SW480 (cell line): ENCODE data around the gene TTI1.
"Not testable (repeated sequence)": the region's sequence is repeated elsewhere in the genome, so short reads cannot be mapped to it uniquely, and the experiment has no call there.

Experiments
- DNase-seq: peaks from one replicate; pipeline ENCODE4 v3.0.0-alpha.2; 2016; ENCODE audit warnings: low spot score

TTI1 gene

DNA sequence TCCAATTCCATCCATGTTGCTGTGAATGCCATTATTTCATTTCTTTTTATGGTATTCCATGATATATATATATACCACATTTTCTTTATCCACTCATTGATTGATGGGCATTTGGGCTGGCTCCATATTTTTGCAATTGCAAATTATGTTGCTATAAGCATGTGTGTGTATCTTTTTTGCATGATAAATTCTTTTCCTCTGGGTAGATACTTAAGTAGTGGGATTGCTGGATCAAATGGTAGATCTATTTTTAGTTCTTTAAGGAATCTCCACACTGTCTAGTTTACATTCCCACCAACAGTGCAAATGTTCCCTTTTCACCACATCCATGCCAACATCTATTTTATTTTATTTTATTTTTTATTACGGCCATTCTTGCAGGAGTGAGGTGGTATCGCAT, 69.8 kb downstream of the TTI1 start:
- not testable (repeated sequence) for DNase-seq

DNA sequence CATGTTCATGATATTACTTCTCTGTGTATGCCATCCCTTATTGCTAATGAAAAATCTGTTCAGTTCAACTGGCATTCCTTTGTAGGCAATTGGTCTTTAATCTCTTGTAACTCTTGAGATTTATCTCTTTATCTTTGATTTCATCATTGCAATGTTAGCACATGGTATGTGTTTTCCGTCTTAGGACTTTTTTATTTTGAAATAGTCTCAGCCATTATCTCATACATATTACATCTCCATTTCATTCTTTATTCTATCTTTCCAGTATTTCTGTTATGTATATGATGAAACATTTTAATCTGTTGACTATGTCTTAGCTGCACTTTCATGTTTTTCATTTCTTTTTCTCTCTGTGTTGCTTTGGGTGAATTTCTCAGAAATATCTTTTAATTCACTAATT, 72.2 kb downstream of the TTI1 start:
- no peak for DNase-seq

DNA sequence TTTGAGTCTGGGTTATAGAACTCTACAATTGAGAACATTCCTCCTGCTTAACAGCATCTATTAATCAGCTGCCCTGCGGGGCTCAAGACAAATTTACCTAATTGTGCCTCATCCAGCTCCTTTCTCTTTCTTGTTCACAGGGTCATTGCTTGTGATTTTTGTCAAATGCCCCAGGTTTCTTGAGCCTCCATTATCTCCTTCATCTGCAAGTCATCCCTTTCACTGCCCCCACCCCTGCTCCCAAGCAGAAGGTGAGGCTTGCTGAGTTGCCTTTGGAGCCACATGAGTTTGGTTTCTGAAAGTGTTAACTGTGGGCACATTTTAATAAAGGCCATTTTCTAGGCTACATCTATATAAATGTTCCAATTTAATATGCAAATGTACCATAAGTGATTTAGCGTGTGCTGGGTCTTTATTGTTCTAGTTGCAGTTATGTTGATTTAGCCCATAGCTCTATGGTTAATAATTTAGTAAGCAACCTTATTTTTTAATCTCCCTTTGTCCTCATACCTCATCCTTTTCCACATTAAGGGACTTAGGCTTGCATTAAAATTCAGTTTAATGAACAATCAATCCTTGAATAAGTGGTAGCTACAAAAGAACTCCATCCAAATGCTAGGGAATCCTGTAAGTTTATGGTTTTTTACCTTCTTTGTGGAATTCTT, 74.3 kb downstream of the TTI1 start:
- no peak for DNase-seq

DNA sequence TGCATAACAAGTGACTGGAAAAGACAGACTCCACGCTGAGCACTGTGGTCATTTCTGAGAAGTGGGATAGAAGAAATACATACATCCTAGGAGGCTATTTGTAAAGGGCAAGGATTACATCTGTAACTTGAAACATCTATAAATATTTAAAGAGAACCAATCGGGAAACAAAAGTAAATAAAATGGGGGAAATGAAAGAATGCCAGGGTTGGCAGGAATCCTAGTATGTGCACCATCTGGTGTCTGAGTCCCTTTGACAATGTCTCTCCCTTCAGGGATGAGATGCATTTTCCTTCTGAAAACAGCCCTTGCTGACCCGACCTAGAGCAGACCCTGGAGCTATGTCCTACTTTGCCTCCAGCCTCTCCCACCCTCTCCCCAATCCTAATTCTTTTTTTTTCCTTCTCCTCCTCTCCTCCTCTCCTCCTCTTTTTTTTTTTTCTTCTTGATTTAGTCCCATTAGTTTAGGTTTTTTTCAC, 77.1 kb downstream of the TTI1 start:
- no peak for DNase-seq

DNA sequence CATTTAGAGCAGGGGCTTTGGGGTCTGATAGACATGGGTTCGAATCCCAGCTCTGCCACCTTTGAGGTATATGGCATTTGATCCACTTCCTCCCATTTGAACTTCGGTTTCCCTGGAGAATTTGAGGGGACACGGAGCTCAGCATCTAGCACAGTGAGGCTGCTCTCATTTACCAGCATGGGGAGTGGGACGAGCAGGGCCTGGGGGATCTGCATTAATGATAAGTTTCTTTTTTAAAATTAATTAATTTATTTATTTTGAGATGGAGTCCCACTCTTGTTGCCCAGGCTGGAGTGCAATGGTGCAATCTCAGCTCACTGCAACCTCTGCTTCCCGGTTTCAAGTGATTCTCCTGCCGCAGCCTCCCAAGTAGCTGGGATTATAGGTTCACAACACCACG, 77.7 kb downstream of the TTI1 start:
- no peak for DNase-seq

DNA sequence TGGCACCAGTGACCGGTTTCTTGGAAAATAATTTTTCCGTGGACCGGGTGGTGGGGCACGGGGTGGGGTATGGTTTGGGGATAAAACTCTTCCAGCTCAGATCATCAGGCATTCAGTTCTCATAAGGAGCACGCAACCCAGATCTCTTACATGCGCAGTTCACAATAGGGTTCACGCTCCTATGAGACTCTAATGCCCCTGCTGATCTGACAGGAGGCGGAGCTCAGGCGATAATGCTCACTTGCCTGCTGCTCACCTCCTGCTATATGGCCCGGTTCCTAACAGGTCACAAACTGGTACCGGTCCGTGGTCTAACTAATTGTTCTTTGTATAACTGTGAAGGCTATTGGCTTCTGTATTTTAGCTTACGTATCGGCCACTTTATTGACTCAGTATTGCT, 78.6 kb downstream of the TTI1 start:
- no peak for DNase-seq

DNA sequence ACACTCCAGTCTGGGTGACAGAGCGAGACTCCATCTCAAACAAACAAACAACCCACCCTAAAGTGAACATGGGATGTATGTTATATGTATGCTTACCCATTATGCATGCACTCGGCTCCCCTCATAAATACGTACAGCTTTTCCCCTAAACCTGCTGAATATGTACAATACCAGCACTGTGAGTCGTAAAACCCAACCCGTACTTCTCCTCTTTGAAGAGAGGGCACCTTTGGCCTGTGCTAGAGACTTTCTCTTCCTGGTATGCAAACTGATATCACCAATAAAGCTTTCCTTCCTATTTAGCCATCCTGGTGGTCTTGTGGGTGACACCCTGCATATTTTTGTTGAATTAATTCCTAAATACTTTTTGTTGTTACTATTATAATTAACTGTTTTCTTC, 79.1 kb downstream of the TTI1 start:
- no peak for DNase-seq

DNA sequence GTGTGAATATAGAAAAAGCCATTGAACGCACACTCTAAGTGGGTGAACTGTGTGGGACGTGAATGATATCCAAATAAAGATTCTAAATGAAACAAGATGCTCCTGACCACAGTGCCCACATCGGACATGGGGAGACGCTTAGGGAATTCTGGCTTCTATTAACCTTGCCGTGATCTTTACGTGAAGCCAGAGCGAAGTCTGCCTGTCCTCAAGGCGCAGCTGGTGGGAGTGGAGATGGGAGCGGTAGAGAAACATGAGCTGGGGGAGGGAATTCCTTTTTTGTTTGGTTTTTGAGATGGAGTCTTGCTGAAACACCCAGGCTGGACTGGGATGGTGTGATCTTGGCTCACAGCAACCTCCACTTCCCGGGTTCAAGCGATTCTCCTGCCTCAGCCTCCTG, 84.3 kb downstream of the TTI1 start:
- no peak for DNase-seq

DNA sequence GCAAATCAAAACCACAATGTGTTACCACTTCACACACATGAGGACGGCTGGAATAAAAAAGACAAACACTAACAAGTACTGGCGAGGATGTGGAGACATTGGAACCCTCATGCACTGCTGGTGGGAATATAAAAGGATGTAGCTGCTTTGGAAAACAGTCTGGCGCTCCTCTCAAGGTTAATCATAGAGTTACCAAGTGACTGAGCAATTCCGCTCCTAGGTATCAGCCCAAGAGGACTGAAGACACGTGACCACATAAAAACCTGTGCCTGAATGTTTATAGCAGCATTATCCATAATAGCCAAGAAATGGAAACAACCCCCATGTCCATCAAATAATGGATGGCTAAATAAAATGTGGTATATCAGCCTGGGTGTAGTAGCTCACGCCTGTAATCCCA, 85.3 kb downstream of the TTI1 start:
- DNase-seq, result no peak

DNA sequence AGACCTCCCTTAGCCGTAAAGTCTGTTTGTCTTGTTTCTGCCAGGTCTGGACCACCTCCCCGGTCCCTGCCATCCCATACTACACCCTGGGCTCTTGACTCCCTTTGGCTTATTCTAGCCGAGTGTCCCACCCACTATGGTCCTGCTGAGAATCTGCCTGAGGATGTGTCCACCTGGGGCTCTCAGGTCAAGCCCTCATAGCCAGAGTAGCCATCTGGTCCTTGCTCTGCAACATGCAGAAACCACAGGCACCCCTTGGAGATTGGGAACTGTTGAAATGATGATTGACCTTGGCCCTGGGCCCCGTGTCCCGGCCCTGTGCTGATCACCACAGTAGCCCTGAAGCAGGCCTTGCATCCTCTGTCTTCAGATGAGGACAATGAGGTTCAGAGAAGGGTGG, 86.3 kb downstream of the TTI1 start:
- no peak for DNase-seq

DNA sequence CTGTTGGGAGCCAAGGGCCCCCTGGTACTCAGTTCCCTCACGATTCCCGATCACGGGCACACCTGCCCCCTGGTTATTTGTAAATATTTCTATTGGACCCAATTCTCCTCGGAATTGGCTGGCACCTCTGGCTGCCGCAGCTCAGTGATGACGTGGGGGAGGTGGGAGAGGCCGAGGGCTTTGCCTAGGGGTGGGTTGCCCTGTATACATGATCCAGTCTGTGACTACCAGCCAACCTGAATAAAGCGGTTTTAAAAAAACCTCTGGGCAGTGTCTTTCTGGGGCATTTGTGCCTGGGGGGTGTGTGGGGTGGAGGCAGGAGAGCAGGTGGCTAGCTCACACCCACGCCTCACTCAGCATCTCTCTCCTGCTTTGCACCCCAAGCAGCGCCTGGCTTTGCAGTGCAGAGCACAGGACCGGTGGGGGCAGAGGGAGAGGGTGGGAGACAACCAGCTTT, 88.1 kb downstream of the TTI1 start:
- no peak for DNase-seq

DNA sequence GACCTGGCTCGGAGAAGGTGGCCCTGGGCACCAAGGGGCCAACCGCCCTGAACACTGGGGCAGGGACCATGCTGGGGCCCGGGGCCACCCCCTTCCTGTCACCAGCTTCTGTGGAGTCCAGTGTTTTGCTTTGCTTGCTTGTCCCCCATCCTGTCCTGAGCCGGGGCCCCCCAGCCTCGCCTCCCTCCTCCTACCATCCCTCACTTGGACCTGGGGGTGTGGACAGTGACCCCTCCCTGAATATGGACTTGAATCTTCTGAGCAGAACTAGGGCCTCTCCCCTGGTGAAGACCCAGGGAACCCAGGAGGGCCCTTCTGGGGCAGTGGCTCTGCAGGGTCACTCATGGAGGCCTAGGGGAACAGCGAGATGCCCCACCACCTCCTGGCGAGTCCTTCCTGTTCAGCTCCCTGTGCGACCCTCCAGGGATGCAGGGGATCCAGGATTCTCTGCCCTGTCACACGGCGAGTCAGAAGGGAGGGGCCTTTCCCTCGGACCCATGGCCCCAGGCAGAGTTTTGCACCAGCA, 88.7 kb downstream of the TTI1 start:
- DNase-seq, result no peak

DNA sequence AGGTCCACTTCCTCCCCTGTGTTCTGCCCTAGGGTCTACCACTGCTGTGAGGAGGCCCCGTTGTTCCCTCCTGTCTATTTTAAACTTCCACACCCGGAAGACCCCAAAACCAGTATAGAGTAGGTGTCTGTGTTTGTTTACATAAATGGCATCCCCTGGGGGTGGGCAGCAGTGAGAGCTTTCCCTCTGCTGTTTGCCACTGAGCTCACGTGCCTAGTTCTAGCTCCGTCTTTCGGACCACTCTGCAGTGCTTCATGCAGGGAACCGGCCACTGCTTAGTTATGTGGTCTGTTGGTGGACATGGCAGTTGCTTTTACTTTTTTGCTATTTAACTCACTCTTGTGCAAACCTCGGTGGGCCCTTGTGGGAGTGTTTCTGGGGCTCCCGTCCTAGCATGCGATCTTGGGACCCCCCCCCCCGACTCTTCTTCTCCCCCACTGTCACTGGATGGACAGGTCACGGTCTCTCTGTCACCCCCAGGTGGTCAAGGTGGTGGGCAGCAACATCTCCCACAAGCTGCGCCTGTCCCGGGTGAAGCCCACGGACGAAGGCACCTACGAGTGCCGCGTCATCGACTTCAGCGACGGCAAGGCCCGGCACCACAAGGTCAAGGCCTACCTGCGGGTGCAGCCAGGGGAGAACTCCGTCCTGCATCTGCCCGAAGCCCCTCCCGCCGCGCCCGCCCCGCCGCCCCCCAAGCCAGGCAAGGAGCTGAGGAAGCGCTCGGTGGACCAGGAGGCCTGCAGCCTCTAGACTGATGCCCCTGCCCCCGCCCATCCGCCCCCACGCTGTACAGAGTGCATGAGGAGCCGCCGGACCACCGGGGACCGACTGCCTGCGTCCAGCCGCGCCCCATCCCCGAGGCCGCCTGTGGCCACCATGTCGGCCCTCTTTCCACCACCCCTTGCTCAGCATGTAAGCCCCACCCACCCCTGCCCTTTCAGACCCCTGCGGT, 89.5 kb downstream of the TTI1 start:
- DNase-seq, result no peak

DNA sequence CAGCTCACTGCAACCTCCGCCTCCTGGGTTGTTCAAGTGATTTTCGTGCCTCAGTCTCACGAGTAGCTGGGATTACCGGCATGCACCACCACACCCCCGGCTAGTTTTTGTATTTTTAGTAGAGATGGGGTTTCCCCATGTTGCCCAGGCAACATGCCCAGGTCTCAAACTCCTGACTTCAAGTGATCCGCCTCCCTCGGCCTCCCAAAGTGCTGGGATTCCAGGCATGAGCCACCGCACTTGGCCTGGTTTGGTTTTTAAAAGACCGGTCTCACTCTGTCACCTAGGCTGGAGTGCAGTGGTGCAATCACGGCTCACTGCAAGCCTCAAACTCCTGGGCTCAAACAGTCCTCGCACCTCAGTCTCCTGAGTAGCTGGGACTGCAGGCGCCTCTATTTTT, 90.2 kb downstream of the TTI1 start:
- DNase-seq, result no peak

DNA sequence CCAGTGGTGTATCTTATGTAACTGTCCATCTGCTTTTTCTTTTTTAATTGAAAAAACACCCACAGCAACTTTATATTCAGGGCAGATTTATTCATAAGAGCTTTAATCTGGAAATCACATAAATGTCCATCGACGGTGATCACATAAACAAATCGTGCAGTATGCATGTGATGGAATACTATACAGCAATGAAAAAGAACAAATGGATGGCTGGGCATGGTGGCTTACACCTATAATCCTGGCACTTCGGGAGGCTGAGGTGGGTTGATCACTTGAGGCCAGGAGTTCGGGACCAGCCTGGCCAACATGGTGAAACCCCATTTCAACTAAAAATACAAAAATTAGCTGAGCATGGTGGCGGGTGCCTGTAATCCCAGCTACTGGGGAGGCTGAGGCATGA, 91.3 kb downstream of the TTI1 start:
- DNase-seq, result no peak

DNA sequence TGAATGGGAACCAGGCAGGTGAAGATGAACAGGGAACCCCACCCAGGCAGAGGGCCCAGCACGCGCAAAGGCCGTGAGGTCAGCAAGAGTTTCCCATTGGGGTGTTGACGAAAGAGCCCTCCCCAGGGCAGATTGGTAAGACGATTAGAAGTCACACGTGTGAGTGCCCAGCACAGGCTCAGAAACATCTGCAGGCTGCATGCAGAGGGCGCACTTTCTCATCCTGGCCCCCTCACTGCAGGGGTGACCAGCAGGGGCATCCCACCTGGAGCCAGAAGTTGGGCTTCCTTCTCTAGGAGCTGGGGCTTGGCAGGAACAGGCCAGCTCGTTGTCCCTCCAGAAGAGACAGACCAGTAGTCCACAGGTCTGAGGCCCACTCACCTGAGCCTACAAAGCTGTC, 91.9 kb downstream of the TTI1 start:
- no peak for DNase-seq

DNA sequence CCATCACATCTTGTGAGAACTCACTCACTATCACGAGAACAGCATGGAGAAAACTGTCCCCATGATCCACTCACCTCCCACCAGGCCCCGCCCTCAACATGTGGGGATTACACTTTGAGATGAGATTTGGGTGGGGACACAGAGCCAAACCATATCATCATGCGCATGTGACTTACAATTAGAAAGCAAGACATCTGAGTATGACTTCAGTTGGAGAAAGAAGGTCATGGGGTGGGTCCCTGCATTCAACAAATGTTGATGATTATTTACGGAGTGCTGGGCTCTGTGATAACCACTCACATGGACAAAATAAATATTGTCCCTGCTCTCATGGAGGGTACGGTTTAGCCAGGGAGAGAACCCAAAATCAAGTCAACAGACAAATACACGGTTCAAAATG, 92.4 kb downstream of the TTI1 start:
- no peak for DNase-seq

DNA sequence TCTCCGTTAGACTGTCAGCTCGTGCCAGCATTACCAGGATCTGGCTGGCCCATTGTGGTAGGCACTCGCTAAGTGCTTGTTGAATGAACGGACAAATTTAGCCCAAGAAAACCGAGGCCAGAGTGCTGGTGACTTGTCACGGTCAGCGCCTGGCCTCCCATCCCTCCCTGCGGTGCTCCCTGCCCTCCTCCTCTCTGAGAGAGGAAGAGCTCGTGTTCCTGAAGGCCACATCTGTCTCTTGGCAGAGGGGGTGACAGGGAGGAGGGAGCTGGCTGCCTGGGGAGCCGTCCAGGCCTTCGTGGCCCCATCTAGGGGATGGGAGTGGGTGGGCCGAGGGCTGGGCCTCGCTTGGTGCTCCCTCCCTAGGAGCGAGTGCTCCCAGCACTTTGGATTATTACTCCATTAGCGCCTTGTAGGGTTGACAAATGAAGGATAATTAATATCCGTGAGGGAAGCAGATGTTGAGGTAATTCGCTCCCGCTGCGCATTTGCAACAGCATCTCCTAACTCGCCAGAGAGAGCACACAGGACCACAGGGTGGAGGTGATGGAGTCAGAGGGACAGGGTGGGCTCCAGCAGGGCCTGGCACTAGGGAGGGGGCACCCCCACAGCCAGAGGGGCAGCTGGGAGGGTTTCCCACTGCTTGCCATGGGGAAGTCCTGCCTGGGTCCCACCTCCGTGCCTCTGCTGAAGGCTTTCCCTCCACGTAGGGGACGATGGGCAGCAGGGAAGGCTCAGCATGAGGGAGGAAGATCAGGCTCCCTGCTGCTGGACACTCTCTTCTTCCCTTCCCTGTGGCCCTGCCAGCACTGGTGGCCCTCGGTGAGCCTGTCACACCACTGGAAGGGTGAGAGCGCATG, 93.3 kb downstream of the TTI1 start:
- DNase-seq, result no peak

DNA sequence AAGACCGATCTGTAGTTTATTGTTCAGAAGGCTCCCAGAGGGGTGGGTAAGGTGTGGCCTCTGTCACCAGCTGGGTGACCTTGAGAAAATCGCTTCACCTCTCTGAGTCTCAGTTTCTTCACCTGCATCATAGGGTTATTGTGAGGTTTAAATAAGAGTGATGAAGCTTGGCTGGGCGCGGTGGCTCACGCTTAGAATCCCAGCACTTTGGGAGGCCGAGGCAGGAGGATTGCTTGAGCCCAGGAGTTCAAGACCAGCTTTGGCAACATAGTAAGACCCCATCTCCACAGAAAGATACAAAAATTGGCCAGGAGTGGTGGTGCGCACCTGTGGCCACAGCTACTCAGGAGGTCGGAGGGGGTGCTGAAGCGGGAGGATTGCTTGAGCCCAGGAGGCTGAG, 94.3 kb downstream of the TTI1 start:
- no peak for DNase-seq

DNA sequence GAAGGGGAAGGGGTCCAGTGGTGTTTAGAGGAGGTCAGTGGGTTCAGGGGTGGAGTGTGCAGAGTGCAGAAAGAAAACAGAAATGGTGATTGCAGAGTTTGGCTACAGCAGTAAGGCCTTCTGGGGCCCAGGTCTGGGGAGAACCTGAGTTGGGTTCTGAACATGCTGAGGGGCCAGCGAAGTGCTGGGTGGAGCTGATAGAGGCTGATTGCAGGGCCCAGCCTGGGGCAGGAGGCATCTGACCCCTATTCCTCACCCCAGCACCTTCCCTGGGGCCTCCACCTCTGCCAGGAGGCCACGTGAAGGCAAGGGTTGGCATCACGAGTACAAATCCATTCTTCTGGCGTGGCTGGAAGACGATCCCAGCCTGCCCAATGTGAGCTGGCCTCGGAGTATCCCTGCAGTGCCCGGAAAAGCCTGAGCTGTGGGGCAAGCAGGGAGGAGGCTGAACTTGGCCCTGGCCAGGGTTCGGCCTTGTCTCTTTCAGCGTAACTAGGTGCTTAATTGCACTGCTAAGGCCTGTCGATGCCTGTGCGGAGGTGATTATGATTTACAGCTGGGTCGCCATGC, 95.0 kb downstream of the TTI1 start:
- no peak for DNase-seq

DNA sequence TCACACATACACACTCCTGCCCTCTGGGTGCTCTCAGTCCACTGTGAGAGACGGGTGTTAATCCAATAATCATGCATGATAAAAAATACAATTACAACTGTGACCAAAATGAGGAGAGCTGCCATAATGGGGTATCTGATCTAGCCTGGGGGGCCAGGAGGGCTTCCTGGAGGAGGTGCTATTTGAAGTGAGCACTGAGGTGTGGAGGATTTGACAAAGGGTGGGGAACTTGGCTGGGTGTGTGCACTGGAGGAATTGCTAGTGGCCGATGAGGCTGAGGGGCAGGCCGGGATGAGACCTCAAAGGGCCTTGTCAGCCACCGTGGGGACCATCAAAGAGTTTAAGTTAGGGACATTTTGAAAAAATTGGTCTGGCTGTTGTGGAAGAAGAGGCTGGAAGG, 95.6 kb downstream of the TTI1 start:
- DNase-seq, result no peak

DNA sequence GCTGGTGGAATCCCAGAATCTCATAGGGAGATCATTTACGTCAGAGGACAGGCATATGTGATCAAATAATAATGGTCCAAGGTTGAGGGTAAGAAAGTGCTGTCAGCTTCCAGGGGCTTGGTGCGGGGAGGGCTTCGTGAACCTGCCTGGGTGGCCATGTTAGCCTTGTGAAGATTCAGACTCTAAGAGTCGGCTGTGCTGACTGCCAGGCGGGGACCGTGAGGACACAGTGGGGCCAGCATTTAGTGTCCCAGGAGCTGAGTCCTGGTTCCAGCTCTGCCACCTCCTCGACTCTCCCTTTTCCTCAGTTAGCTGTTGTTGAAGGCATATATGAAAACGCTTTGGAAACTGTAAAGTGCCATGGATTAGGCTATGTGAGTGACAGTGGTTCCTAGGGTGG, 96.8 kb downstream of the TTI1 start:
- DNase-seq, result no peak
